HG02840 (cell line): ENCODE data around the gene LDAF1.
"Not testable (repeated sequence)": the region's sequence is repeated elsewhere in the genome, so short reads cannot be mapped to it uniquely, and the experiment has no call there.

ENCODE experiments used
- ATAC-seq: cut with Tn5 transposase; IDR thresholded peaks from one replicate; pipeline ENCODE4 v1.9.1; 2021; ENCODE audit warnings: mild to moderate bottlenecking, moderate library complexity, moderate number of reproducible peaks; ENCODE audit not compliant: unreplicated experiment, low FRiP score

Gene LDAF1

DNA sequence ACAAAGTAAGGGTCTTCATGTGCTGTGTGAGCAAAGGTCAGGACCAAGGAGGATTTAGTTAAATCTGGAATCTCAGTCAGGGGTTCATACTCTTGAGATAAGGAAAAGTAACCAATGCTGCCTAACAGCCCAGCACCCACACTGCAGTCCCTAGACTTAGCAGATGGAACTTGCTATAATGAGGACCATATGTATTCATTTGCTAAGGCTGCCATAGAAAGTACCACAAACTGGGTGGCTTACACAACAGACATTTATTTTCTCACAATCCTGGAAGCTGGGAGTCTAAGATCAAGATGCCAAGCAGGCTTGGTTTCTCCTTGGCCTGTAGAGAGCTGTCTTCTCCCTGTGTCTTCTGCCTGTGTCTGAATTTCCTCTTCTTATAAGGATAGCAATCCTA is 32.1 kb downstream of the LDAF1 start:
- no peak for ATAC-seq

DNA sequence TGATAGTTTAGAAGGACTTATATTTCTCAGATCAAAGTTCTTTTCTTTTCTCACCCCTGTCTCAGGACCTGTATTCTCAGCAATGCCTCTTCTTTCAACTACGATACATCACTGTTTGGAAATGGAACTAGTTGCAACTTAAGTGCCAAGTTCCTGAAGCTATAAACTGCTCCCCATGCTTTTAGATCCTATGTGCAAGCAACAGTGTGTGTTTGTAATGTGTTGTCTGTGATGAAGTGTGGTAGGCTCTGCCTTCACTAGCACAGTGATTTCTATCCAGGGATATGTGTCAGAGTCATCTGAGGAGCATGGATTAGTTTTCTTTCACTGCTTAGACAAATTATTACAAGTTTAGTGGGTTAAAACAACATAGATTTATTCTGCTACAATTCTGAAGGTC is 34.5 kb downstream of the LDAF1 start:
- no peak for ATAC-seq

DNA sequence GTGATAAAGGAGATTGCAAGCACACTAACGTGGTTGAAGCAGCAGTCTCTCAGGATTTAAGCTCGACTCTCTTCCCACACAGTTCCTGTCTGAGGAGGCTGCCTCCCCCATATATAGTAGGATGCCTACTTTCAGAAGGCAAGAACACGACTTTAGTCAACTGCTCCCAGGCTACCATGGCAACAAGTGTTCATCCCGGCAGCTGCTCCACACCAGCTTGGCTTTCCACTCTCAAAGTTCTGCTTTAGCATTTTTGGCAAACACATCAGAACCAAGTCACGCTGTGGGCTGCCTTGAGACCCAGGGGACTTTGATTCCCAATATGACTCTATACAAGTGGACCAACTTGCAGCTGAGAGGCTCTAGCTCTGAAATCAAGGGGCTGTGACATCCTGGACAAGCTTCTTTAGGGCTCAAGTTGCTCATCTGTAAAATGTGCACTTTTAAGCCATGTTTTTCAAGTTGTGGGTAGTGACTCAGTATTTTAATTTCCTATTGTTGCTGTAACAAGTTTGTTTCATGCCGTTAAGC is 36.4 kb downstream of the LDAF1 start:
- no peak for ATAC-seq

DNA sequence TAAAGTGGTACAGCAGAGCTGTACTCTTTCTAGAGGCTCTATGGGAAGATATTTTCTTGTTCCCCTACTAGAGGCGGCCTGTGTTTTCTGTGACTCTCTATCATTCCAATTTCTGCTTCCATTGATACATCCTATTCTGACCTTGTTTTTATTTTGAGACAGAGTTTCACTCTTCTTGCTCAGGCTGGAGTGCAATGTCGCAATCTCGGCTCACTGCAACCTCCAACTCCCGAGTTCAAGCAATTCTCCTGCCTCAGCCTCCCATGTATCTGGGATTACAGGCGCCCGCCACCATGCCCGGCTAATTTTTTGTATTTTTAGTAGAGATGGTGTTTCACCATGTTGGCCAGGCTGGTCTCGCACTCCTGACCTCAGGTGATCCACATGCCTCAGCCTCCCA is 36.9 kb downstream of the LDAF1 start:
- not testable (repeated sequence) for ATAC-seq

DNA sequence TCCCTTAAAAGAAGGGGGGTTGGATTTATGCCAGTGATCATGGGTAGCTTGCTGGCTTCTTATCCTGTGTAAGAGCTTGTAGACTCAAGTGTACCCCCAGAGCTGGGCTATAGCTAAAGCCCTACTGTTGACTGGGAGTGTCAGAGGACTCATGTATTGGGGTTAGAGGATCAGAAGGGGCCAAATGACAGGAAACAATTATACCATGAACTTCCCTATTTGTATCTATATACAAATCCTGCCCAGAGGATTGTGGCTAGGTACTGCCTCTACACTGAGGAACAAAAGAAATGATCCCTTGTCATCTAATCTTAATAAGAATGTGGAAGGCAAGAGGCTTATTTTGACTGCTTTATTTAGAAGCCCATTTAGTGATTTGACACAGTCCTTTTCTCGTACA is 38.6 kb downstream of the LDAF1 start:
- ATAC-seq: no peak

DNA sequence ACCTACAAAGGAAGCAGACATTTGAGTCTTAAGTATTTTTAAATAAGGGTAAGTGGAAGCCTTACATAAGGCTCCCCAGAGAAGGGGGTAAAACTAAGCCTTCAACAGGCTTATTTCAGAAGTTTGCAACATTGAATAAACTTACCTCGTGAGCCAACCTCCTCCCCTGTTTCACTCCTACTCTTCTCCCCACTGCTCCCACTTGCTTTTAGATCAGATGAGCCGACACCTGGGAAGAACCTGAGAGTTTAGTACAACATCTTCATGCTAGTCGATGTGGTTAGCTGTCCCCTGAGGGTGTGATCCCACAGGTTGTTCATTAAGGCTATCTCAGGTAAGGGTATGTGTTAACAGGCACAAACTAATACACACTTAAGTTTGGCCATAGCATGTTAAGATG is 39.1 kb downstream of the LDAF1 start:
- no peak for ATAC-seq

DNA sequence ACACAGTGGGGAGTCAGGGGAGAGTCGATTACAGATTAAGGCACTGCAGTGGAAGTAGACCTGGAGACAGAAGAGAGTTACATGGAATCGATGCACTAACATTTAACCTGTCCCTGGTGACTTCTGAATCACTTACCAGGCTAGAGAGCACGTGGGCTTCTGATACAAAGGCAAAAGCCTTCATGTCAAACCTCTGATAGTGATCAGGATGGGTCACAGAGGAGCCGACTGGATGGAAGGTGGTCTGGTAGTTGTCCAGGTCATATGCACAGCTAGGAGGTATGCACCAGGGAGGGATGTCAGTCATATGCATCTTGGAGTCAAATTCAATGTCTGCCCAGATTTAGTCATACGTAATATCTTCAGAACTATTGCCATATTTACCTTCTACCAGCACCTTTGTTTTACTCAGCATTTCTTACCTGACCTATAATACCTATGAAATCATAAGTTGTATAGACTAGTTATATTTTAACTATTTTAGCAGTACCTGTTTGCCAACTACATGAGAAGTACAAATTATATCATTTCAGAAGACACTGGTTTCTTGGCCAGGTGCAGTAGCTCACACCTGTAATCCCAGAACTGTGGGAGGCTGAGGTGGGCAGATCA is 41.2 kb downstream of the LDAF1 start:
- ATAC-seq: no peak

DNA sequence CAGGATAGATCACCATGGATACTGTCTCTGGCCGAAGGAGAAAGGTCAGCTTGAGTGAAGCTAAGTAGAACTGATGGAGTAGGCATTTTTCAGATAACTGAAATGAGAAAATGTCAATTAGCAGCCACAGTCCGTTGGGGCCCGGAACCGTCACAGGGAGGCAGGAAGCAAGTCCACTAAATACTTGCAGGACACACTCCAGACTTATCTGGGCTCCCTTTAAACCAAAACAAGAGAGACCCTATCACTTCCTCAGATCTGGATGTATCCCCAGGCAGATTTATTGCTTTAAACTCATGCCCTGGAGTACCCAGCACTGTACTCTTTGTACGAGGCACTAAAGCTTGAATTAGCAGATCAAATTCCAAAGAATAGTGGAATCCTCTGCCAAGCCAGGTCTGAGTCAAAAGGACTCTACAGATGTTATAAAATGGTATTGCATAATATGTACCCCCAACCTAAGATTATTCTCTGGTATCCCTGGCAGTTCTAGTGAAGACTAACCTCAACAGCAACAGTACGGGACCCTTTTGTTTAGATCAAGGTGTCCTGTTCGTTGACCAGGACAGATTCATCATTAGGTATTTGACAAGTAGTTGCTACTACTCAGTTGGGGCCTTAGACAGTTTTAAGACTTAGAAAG is 44.8 kb downstream of the LDAF1 start:
- ATAC-seq: no peak

DNA sequence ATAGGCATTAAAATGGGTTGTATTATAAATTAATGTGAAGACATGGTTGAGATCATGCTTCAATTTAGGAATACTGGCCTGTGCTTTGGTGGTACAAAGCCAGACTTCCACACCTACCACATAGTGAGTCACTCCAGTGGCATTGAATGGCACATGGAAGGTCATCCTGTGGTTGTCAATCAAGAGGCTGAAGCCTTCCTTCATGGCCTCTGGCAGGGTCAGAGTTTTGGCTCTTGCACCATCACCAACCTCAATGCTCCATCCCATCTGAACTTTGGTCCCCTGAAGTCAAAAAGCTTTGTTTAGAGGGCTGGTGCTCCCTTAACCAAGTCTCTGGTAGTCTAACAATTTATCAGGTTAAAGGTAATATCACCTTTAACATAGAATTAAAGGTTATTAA is 46.8 kb downstream of the LDAF1 start:
- ATAC-seq: no peak

DNA sequence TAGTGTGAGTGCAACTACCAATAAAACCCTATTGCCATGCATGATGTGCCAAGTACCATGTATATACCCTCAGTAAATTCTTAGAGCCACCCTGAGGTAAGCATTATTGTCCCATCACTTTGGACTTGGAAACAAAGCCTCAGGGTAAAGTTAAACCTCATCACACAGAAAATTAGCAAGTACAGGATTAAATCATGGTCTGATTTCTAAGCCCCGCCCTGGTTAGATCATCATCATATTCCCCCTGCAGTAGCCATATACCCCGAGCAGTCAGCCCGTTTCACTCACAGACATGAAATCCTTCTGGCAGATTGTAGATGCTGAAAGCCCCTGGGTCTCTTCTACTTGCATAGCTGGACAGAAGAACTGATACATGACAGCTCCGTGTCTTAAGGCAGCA is 48.1 kb downstream of the LDAF1 start:
- no peak for ATAC-seq

DNA sequence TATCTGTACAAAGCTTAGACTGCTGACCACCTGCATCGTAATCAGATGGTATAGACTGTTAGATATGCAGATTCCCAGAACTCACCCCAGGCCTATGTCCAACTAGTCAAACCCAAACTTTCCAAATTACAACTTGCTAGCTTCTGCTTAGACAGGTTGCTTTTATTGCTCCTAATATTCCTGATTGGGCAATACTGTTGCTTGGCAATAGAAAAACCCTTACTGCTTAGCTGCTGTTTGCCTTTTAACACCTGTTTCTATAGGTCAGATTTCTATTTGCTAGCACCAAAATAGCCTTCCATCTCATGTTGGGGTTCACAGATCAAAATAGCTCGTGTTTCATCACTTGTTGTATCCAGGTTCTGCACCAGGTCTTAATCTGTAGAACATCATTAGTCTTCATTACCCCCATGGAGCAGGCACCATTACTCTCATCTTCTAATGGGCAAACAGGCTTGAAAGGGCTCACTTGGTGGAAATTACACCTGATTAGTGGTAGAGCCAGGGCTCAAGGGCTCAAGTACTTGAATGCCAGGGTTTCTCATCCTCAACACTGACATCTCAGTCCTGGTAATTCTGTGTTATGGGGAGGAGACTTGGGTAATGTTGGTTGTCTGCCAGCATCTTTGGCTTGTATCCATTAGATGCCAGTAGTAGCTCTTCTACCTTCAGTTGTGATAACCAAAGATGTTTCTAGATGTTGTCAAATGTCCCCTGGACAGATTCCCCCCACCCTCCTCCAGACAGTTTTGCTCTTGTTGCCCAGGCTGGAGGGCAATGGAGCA is 50.2 kb downstream of the LDAF1 start:
- no peak for ATAC-seq

DNA sequence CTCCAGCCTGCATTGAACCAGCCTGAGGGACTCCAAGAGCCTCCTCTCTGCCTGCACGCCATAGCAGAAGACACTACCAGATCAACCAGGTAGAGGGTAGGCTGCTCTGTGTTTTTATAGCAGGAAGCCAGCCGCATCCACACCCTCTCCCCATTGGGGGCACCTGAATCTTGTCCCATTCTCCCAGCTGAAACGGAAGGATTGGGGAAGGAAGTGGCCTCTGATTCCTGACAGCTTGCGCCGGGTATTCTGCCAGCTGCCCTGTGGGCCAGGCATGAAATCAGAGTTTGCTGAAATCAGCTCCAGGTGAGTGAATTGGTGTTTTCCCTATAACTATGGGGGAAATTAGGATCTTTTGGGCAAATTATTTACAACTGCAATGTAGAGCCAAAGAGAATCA is 53.0 kb downstream of the LDAF1 start, which contains the start of gene ZP2:
TSS of gene ZP2 (minus strand) at position 89 of the 400 bp plus-strand sequence. CDS start at position 62, 27 bp downstream.
- ATAC-seq: no peak

DNA sequence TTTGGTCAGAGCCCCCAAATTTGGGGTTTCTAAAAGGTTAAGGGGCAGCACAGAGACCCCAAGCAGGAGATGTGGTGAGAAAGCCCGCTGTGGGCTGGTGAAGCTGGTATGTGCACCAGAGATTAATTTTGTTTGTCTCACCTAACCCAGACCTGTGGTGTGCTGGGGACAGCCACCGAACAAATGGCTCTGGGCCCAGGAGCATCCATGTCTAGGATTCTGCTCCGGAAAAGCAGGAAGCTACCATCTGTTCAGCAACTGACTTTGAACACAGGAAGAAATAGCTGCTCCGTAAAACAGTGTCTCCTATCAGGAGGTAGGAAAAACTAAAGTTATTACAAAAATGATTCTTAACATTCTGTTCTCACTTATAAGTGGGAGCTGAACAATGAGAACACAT is 55.6 kb downstream of the LDAF1 start:
- ATAC-seq: no peak

DNA sequence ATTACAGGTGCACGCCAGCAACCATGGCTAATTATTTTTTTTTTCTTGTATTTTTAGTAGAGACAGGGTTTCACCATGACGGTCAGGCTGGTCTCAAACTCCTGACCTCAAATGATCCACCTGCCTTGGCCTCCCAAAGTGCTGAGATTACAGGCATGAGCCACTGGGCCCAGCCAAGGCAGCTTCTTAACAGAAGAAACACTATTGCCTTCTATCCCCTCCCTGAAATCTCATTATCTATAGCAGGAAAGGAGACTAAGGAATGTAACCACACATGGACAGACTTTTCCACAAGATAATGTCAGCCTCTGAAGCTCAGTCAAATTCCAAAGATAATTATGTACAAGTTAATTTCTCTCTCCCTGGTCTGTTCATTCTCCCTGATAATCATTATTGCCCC is 58.6 kb downstream of the LDAF1 start:
- ATAC-seq: no peak

DNA sequence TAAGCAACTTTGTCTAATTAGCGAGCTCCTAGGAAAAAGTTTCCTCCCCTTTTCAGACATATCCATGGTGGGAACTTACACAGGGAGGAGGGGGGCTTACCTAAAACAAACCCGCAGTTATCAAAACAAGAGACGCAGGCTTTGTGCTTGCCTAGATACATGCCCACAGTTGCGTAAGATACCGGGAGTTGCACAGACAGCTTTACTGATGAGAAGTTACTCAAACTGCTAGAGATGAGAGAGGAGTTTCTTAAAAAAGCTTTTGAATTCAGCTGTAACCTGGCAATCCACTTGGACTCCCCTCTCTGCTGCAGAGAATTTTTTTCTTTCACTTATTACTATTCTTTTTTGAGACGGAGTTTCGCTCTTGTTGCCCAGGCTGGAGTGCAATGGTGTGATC is 59.7 kb downstream of the LDAF1 start:
- no peak for ATAC-seq

DNA sequence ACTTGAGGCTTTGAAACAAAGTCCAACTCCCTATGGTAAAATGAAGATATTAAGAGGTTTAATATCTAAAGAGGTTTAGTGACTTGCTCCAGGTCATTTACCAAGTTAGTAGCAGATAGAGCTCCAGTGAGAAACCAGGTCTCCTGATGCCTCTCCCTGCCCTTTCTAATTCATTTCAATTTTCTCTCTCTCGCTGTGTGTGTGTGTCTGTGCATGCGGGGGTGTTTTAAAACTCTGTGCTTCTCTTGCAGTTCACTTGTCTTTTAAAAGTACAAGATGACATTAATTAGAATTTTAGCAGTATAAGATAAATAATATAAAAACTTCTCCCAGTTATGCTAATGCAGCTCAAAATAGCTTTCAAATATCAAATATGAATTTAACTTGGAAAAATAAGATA is 61.1 kb downstream of the LDAF1 start:
- no peak for ATAC-seq

DNA sequence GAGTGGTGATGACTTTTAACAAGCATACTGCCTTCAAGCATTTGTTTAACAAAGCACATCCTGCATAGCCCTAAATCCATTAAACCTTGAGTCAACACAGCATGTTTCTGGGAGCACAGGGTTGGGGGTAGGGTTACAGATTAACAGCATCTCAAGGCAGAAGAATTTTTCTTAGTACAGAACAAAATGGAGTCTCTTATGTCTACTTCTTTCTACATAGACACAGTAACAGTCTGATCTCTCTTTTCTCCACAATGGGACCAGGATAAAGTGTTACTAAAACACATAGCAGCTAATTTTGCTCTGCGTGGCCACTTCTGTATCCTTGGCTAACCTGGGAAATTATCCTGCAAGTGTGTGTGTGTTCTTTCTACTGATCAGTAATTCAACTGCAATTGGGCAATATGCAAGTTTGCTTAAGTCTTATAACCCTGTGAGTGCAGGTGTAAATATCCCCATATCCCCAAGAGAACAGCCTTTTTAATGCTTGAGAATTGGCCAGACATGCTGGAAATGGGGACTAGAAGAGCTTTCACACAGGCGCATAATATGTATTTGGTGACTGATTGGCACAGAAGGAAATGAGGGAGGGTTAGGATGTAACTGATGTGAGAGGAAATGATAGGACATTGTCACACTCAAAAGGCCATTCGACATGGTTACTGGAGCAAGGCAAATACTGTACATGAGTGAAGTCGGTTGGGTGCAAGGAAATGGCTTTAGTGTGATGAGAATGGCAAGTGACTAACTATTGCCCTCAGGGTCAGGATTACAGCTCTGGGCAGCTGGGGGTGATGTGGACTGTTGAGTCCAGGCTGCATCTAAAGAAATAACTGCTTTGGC is 64.2 kb downstream of the LDAF1 start:
- ATAC-seq: no peak

DNA sequence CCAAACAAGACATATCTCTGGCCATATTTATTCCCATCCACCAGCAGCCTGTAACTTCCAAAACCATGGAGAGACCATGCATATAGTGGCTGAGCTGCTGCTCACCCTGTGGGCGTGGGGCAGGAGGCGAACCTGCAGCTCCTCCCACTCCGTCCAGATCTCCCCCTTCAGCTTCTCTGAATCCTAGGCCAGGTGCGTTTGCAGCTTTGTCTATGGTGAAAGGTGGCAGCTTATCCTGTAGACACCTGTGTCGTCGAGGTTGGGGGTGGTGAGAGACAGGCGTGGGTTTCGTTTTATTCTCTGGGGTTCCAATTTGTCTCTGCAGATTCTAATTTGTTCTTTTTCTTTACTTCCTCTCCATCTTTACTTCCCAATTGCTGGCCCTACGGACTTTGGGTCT is 65.3 kb downstream of the LDAF1 start:
- no peak for ATAC-seq

DNA sequence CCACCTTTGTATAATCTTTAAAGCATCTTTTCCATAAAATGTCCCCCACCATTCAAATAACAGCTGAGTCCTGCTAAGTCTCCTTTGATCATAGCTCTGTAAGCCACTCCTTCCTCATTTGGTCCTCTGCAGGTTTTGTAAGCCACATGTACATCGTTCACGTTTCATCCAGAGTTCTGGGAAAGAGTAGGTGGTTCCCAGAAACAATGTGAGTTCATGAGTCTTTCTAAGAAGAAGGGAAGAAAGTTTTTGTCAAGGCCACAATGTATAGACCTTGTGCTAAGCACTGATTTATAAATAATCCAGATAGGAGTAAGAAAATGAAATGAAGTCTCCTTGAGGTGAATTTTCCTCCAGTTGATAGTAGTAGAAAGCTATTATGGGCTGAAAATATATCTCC is 66.3 kb downstream of the LDAF1 start:
- ATAC-seq: no peak

DNA sequence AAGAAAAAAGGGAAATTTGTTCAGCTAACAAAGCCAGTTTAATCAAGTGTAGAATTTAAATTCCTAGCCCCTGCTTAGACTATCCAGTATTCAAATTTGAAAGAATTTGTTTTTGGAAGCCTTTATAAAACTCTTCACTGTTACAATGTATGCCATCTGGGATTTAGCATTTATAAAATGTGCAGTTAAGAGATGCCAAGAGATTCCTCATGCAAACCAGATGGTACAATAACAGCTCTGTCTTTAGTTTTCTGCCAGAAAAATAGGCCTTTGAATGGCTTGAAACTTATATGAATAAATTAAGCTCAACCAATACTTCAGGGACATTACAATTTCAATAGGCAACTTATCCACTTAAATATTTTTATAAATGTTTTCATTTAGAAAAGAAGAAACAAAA is 68.3 kb downstream of the LDAF1 start:
- ATAC-seq: no peak

DNA sequence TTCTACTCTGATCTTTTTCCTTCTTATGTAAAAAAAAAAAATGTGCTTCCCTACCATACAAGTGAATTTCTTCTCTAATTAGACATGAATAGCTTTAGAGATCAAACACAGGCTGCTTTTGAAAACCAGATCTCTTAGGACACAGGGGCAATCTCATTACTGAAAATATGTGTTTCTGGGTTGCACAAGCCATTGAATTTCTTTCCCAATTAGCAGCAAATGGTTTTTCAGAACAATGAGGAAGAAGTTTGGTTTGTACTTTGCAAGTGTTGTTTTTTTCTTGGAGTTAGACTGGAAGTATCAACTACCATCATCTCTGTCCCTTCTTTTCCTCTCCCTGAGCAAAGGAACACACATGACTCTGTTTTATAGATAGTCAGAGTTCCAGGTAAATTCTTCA is 69.4 kb downstream of the LDAF1 start:
- ATAC-seq: no peak
